NCI-H2196 treated with DMSO at 0.1 percent for 48 hours (cell line): ENCODE results near the gene MICALL2.
"Not testable (repeated sequence)": the region's sequence is repeated elsewhere in the genome, so short reads cannot be mapped to it uniquely, and the experiment has no call there.

Source experiments
- DNase-seq: peaks from one replicate; lab custom pipeline; 2025; ENCODE audit not compliant: unreplicated experiment; lab: John Stamatoyannopoulos, UW

MICALL2 gene

DNA sequence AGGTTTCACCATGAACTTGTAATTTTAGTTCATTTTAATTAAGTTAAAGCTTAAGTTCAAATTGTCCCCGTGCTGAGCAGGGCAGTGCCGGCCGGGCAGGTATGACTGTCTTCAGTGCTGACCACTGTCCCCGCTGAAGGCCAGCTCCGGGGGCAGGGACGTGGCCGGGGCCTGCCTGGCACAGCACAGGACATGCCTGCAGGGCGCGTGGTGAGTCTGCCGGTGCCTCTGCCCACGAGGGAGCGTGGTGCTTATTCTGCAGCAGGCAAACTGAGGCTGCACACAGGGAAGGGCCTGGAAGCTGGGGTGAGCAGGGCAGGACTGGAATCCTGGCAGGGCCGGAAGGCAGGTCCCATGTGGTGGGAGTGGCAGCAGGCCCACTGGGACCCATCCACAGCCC, 9.8 kb downstream of the MICALL2 start:
- no peak for DNase-seq

DNA sequence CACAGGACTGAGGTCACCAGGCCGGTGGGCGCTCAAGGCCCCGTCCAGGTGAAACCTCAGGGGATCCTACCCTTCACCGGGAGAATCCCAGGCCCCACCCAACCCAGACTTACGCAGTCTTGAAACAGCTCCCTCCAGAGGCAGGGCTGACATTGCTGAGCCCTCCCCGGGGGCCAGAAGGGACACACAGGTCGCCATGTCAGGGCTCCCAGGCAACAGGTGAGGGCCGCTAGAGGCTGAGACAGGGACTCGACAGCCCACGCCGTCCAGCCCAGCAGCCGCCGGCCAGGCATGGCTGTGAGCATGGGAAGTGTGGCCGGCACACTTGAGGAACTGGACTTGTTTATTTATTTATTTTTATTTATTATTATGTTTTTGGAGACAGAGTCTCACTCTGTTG, 10.3 kb downstream of the MICALL2 start:
- no peak for DNase-seq

DNA sequence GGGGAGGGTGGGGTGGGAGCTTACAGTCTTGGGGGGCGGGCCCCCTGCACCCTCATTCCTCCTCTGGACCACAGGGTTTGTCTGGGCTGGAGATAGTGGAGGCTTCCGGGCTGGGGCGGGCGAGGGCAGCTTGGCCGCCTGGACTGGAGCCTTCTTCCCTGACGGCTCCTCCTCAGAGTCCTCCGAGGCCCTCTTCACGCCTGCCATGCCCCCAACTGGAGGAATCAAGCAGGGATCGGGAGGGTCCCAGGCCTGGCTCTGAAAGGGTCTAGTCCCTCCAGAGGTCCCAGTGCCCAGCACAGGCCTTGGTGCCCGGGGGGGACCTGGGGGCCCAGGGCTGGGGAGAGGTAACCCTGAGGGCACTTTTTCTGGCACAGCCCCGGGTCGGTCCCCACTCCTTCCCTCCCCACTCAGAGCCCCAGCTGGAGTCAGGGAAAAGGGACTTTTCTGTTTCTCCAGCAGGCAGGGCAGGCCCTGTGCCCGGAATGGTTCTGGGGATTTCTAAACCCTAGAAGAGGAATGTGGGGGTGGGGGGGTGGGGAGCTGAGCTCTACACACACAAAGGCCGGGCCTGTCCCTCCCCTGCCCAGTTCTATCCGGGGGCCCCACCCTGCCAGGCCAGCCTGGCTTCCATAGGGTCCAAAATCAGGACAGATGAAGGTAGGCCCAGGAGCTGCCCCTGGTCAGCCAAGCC, 11.6 kb downstream of the MICALL2 start:
- no peak for DNase-seq

DNA sequence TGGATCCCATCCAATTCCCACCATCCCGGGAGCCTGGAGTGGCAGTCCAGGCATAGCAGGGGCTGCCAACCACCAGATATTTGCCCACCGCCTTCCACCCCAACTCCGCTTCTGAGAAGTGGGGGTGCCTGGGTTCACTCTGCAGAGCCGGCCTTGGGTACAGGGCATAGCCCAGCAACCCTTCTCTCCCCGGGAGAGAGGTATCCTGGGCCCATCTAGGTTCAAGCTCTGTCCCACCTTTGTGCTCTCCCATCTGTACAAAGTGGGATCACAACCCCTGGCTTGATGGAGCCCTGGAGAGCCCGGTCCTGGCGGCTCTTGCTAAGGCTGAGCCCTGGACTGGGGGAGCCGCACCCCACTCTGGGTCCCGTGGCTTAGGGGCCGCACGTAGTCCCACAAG, 12.2 kb downstream of the MICALL2 start:
- DNase-seq = no peak

DNA sequence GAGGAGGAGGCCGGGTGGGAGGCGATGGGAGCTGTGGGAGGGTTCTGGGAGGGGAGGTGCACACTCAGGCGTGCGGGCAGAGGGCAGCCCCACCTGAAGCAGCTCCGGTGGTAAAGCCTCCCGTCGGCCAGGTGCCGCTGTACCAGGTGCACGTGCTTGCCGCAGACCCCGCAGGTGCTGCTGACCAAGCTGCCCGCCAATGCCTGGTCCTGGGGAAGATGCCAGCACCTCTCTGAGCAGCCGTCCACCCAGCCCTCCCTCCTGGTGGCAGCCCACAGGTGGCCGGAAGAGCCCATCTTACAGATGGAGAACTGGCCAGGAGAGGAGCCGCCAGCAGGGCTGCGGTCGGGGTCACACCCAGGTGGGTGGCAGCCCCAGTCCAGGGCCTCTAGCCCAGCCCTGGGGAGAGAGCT, 12.6 kb downstream of the MICALL2 start:
- peak; percentile 95 for DNase-seq

DNA sequence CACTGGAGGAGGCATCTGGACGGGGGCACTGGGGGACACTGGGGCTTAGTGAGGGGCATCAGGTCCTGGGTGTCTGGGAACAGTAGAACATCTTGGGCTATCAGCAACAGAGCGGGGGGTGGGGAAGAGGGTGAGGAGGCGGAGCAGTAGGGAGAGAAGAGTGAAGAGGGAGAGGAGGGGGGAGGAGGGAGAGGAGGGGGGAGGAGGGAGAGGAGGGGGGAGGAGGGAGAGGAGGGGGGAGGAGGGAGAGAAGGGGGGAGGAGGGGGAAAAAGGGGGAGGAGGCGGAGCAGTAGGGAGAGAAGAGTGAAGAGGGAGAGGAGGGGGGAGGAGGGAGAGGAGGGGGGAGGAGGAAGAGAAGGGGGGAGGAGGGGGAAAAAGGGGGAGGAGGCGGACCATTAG, 13.2 kb downstream of the MICALL2 start:
- DNase-seq = peak; percentile 81

DNA sequence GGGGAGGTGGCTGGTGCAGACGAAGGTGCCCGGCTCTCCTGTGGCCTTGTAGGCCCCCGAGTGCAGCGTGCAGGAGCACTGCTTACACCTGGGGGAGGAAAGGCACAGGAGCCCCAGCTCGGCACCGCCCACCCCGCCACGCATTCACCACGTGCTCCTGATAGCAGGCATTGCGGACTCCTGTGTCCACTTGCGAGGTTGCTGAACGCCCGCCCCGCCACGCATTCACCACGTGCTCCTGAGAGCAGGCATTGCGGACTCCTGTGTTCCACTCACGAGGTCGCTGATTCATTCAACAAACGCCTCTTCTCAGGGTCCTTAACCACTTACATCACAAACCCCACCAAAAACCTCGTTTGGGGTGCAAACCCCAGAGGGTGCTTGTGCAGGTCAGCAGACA, 13.9 kb downstream of the MICALL2 start:
- no peak for DNase-seq

DNA sequence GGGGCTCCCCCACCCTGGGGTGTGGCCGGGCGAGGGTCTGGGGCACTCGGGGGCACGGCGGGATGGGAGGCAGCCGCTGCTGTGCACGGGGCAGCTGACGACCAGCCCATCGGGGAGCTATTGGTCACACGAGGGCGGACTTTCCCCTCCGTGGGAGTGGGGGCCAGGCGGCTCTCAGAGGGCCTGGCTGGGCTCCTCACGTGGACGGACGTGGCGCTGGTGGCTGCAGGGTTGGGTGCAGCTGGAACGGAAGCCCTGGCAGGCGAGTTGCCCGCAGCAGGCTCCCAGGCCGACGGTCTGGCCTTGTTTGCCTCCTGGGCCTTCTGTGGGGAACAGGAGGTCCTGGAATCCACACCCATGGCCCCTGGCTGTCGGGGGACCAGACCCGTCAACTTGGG, 14.3 kb downstream of the MICALL2 start:
- no peak for DNase-seq

DNA sequence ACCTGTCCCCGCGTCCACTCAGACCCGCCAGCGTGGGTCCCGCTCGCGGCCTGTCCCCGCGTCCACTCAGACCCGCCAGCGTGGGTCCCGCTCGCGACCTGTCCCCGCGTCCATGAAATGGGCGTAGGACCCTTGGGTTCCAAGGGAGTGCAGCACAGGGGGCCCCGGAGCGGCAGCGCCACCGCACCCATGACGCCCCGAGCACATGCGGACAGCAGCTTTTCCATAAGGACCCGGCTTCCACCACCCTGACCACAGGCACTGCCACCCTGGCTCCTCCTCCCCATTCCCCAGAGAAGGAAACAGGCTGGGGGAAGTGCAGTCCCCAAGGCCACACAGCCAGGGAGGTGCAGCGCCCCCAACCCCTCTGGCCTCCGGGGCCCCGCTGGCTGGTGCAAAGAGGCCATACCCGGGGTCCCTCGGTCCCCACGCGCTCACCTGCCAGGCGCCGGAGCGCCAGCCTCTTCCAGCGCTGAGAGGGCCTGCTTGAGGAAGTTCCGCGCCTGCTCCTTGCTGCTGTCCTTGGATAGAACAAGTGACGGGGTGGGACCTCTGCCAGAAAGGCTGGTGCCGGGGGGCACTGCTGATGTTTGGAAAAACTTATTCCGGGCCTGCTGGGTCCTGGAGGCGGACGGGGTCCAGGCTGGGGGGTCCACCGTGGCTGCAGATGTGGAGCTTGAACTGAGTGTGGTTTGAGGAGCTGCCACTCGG, 14.9 kb downstream of the MICALL2 start:
- no peak for DNase-seq

DNA sequence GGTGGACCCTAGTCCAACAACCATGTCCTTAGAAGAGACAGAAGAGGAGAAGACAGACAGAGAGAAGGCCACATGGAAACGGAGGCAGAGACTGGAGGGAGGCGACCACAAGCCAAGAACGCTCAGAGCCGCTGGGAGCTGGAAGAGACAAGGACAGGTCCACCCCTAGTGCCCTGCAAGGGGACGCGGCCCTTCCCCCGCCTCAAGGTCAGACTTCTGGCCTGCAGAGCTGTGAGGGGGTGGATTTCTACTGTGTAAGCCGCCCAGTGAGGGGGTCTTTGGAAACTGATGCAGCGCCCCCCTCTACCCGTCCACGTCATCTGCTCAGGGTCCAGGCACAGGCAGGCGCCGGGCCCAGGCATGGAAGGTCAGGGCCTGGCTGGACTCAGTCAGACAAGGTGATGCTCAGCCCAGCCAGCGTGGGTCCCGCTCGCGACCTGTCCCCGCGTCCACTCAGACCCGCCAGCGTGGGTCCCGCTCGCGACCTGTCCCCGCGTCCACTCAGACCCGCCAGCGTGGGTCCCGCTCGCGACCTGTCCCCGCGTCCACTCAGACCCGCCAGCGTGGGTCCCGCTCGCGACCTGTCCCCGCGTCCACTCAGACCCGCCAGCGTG, 15.6 kb downstream of the MICALL2 start:
- DNase-seq = not testable (repeated sequence)

DNA sequence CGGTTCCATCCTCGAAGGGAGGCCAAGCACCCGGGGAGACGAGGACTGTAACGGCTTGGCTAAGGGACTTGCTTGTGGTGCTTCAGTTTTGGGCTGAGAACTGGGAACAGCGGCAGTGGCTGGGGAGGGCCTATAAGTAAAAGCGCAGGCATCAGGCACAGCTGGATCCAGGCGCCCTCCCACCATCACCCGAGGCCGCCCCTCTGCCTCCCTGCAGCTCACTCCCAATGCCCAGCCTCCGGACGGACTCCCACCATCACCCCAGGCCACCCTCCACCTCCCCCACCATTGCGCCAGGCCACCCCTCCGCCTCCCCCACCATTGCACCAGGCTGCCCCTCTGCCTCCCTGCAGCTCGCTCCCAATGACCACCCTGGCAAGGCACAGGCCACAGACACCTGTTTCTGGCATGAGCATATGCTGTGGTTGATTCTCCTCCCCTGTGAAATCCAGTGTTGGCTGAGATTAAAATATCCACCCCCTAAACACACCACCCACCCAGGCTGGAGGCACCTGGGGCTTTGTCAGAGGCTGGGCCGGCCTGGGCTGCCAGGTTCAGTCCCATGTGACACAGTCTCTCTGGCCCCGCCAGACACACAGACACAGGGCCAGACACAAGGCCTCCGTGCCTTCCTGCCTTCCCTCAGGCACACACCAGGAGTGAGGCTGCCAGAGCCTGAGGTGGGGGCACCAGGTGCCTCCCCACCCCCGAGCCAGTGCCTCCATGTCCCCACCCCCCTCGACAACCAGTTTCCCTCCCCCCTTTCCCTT, 16.7 kb downstream of the MICALL2 start:
- DNase-seq = no peak

DNA sequence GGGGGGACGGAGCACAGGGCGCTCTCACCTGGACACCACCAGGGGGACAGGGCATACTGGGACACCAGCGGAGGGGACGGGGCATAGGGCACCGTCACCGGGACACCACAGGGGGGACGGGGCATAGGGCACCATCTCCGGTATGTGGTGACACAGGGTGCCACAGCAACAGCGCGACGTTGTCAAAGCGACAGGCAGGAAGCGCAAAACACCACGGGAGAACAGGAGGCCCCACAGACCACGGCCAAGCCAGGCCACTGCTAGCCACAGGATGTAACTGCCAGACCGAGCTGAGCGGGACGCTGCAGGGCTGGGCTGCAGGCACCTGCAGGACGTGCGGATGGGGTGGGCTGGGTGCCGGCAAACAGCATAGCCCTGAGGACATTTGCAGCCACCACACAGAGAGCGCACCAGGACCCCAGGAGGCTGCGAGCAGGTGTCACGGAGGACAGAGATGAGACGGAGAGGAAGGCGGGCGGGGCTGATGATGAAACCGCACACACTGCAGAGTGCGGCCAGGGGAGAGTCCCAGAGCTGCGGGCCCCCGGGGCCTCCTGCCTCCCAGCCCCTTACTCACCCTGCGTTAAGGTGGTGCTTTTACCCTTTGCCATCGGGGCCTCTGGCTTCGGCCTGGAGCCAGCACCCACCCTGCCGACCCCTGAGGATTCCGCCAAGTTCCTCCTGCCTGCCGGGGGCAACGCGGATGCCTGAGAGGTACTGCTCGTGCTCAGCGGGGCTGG, 17.5 kb downstream of the MICALL2 start:
- no peak for DNase-seq

DNA sequence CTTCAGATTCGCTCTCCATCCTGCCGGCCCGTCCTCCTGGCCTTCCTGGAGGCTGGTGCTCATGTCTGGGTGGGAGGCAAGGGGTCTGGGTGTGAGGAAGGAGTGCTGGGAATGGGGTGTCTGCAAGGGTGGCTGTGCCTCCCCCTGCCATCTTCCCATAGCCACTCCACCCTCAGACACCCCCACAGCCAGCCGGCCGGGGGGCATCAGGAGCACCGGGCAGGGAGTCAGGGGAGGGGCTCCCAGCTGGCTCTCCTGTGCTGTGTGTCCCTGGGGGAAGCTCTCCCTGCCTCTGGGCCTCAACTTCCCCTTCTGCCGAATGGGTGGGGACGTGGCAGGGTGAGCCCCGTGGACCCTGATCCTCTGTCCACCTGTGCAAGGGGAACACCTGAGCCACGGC, 18.6 kb downstream of the MICALL2 start:
- no peak for DNase-seq

DNA sequence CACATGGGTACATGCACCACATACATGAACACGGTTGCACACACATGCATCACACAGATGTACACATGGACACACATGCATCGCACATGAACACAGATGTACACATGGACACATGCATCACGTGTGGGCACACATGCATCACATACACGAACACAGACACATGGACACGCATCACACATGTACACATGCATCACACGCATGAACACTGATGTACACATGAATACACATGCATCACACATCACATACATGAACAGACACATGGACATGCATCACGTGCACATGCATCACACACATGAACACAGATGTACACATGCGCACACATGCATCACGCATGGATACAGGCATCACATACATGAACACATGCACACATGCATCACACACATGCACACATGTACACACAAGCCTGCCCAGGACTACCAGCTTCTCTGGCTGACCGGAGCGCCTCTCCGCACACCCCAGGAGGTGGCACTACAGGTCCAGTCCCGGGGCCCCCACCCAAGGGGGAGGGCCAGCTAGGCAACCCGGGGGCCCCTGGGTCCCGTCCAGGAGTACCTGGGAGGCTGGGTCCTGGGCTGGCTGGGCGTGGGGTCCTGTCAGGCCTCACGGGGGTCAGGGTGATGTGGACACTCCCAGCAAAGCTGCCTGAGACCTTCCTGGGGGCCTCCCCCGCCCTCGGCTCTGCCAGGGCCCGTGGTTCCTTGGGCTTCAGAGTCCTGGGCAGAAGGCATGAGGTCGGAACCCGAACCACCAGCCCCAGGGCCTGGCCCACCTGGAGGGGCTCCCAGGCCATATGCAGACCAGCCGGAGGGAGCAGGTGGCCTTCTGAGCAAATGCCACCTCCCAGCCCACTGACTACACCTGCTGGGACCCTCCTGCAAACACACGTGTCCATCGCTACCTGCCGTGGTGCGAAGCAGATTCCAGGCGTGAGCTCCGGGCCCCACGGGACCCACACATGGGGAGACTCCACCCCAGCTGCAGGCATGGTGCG, 19.6 kb downstream of the MICALL2 start:
- no peak for DNase-seq

DNA sequence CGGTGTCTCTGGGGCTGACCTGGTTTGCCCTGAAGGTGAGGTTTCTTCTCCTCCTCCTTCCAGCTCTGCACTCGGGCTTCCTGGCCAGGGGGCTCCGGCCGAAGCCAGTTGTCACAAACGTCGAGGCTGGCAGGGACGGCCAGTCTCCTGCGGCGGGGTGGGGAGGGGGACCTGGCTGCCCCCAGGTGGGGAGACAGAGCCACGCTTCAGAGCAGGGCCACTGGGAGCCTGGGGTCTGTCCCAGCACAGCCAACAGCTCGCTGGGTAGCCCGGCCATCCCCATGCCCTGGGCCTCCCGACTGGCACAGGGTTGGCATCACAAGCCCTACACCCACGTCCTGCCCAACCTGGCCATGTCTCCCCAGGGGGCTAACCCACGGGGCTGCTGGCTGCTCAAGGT, 20.4 kb downstream of the MICALL2 start:
- DNase-seq = no peak

DNA sequence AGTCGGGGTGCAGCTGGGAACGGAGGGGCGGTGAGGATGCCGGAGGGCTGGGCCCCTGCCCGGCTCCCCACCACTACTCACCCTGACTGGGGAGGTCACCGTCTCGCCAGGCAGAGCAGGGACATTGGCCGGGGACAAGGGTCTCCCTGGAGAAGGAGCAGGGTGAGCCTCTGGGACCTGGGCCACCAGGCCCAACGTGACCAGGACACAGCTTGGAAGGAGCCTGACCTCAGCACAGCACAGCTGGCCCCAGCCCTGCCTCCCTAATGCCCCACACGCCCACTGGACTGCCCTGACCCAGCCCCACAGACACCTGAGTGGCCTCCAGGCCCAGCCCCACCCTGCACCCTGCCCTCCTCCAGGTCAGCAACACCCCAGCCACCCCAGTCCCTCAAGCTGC, 21.1 kb downstream of the MICALL2 start:
- DNase-seq = no peak

DNA sequence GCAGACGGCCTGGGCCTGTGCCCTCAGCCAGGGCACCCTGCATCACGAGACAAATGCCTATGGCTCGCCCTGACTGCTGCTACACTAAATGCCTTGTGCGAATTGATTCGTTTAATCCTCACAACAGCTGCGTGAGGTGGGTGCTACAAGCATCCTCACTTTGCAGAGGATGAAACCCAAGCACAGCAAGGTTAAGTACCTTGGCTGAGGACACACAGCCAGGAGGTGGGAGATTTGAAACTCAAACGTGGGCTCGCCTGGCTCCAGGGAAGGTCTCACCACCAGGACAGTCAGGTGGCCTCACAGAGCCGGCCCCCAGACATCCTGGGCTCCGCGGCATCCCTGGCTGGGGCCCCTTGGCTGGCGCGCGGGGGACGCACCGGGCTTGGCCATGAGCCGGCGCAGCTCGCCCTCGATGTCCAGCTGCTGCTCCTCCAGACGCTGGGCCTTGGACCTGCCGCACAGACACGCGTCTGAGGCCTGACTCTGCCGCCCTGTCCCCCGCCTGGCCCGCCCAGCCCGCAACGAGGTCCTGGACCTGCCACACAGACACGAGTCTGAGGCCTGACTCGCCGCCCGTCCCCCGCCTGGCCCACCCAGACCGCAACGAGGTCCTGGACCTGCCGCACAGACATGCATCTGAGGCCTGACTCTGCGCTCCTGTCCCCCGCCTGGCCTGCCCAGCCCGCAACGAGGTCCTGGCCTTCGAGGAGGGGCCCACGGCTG, 22.0 kb downstream of the MICALL2 start:
- DNase-seq = no peak

DNA sequence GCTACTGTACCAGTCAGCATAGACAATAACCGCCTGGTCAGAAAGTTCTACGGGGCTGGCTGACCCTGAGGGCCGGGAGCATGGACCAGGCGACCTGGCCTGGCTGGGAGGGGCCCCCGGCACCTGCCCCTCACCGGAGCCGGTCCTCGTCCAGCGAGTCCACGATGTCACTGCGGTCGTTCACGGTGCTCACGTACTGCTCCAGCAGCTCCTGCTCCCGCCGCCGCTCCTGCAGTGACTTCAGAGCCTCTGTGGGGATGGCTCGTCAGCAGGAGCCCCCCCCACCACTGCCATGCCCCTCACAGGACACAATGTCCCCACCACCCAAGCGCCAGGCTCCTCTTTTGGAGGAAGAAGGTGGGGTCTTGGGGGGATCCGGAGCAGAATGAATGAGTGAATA, 22.7 kb downstream of the MICALL2 start:
- no peak for DNase-seq
